Gastrocnemius medialis (tissue), 4 donors: ENCODE measurements around the gene COL6A2. TPM values are rescaled to one million over a fixed set of nuclear protein-coding genes. Genes with fewer than 3 reads are reported as not detected.
"Not testable (repeated sequence)": the region's sequence is repeated elsewhere in the genome, so short reads cannot be mapped to it uniquely, and the experiment has no call there.

ENCODE experiments used
- ATAC-seq, 2 donors: fragments of 150-250 bp; one replicate each; pipeline ENCODE4 v1.9.1; 2016
- DNase-seq, 2 donors: peaks; one replicate each; pipeline ENCODE4 v3.0.0-alpha.2; 2019
- H3K27ac ChIP-seq, 4 donors: fragments of 200-600 bp; sonication (generic); 1 replicate in 1 of 4; 2 replicates in 3 of 4; pipeline ENCODE4 v1.5.1; 2016 to 2018; ENCODE audit warnings: mild to moderate bottlenecking in 2 of 4, moderate library complexity in 1 of 4
- H3K27me3 ChIP-seq, 3 donors: fragments of 200-600 bp; sonication (generic) in 2 of 3; 1 replicate in 1 of 3; 2 replicates in 2 of 3; pipeline versions ENCODE4 v1.5.1 to v1.6.0; 2016 to 2019; ENCODE audit warnings: mild to moderate bottlenecking in 1 of 3, moderate library complexity in 1 of 3
- H3K36me3 ChIP-seq, 2 donors: fragments of 200-600 bp; sonication (generic) in 1 of 2; one replicate each; pipeline ENCODE4 v1.5.1; 2017 to 2018
- H3K4me1 ChIP-seq, 2 donors: fragments of 200-600 bp; sonication (generic) in 1 of 2; one replicate each; pipeline ENCODE4 v1.5.1; 2016 to 2017; ENCODE audit warnings: mild to moderate bottlenecking in 2 of 2
- H3K4me3 ChIP-seq, 4 donors: fragments of 200-600 bp; sonication (generic) in 3 of 4; 1 replicate in 1 of 4; 2 replicates in 3 of 4; pipeline ENCODE4 v1.5.1; 2016 to 2019; ENCODE audit warnings: mild to moderate bottlenecking in 2 of 4
- H3K9me3 ChIP-seq, 3 donors: fragments of 200-600 bp; sonication (generic) in 2 of 3; 1 replicate in 1 of 3; 2 replicates in 2 of 3; pipeline ENCODE4 v1.5.1; 2016 to 2019
- CTCF ChIP-seq, 5 experiments: fragments of 450-650 bp in 3 of 5; fragments of 200-600 bp in 2 of 5; sonication (generic) in 2 of 5; IDR thresholded peaks in 4 of 5; conservative IDR thresholded peaks in 1 of 5; 1 replicate in 4 of 5; 2 replicates in 1 of 5; pipeline ENCODE4 v1.5.1; 2016 to 2019; ENCODE audit warnings: antibody characterized with exemption in 5 of 5, mild to moderate bottlenecking in 3 of 5, moderate library complexity in 3 of 5
- POLR2A ChIP-seq, 2 donors: fragments of 450-650 bp; IDR thresholded peaks; one replicate each; pipeline ENCODE4 v1.6.1; 2017; ENCODE audit warnings: antibody characterized with exemption in 2 of 2, mild to moderate bottlenecking in 2 of 2, moderate library complexity in 2 of 2
- in situ Hi-C, 4 donors: fragments of 200-750 bp; cut with MboI; loops; one replicate each; pipeline versions ENCODE4 v1.15.0 to v1.8.0; 2017; ENCODE audit warnings: low sequenced_read_pairs in 4 of 4
- intact Hi-C: fragments of 100-400 bp; cut with DNase I; formaldehyde crosslinking; loops from one replicate; pipeline ENCODE4 v1.15.1; 2023; ENCODE audit warnings: low total_unique reads
- total RNA-seq, 4 donors: library from RNA; depleted of rRNA; stranded (reverse); fragments of >200 nt; gene quantifications; one replicate each; pipeline versions ENCODE4 v1.1.0 to v1.2.3, GENCODE V29; 2016

The COL6A2 gene
- total RNA-seq, 4 donors from 2014 or later = 44.0 to 141 (median 88.4) TPM

- ATAC-seq (no peak), DNase-seq (no peak)
- TF ChIP-seq POLR2A (IDR thresholded peaks at IDR 0.05) (no peak), CTCF (IDR thresholded peaks at IDR 0.05 in 4 of 5, conservative IDR thresholded peaks at IDR 0.05 in 1 of 5) (no peak)
- H3K36me3 ChIP-seq = no peaks in the 10 kb centered on the region
- H3K27ac ChIP-seq = no peak overlapping the region
- H3K4me1 ChIP-seq = no peaks in the 10 kb centered on the region
- intact Hi-C loops (no loop called here), in situ Hi-C loops (no loop called here)
- H3K4me3 ChIP-seq = no peak overlapping the region
- no peaks in the 10 kb centered on the region for H3K9me3 ChIP-seq
- H3K27me3 ChIP-seq = no peaks in the 10 kb centered on the region
These were observed 75.7 kb downstream of the COL6A2 start for GRCh38 chr21:46173573-46173972.

- H3K9me3 ChIP-seq, H3K36me3 ChIP-seq, H3K27me3 ChIP-seq, in situ Hi-C loops, ATAC-seq, H3K27ac ChIP-seq, H3K4me1 ChIP-seq, DNase-seq, H3K4me3 ChIP-seq, intact Hi-C loops: not testable (repeated sequence)
These were observed 78.7 kb downstream of the COL6A2 start for GRCh38 chr21:46176443-46177129.

- Histone ChIP-seq H3K9me3 (no peaks in the 10 kb centered on the region), H3K4me1 (peaks cover 0 to 6% of the 10 kb centered on the region in 2 donors), H3K4me3 (no peak overlapping the region), H3K27me3 (no peaks in the 10 kb centered on the region), H3K27ac (no peak overlapping the region), H3K36me3 (no peaks in the 10 kb centered on the region)
- in situ Hi-C loops = no loop called here
- ATAC-seq = no peak
- TF ChIP-seq CTCF (IDR thresholded peaks at IDR 0.05 in 4 of 5, conservative IDR thresholded peaks at IDR 0.05 in 1 of 5) (no peak), POLR2A (IDR thresholded peaks at IDR 0.05) (no peak)
- intact Hi-C loops = no loop called here
- DNase-seq = no peak
These were observed 81.0 kb downstream of the COL6A2 start for GRCh38 chr21:46178961-46179360.

Other genes starting within 250 kb of the COL6A2 start
- gene COL6A1, start 116.3 kb upstream of the COL6A2 start, total RNA-seq = 10 to 100 TPM; 50.5 to 97.8 (median 73.3) TPM
- gene FTCD, start 57.5 kb downstream of the COL6A2 start, total RNA-seq = under 1 TPM in 2 of 4 donors, not detected in 2; 0.33 to 0.95 TPM
- 10 to 100 TPM in 1 of 4 donors, 1 to 10 TPM in 3; 1.5 to 11.9 (median 3.0) TPM for gene SPATC1L, start 86.3 kb downstream of the COL6A2 start, total RNA-seq
- 10 to 100 TPM; 26.4 to 47.2 (median 32.7) TPM for gene LSS, start 130.7 kb downstream of the COL6A2 start, total RNA-seq
- gene MCM3AP, start 187.5 kb downstream of the COL6A2 start, total RNA-seq = 100 to 1,000 TPM in 1 of 4 donors, 10 to 100 TPM in 3; 52.1 to 155 (median 83.2) TPM
- 10 to 100 TPM; 11.3 to 27.9 (median 18.7) TPM for gene YBEY, start 188.2 kb downstream of the COL6A2 start, total RNA-seq
- gene C21orf58, start 225.8 kb downstream of the COL6A2 start, total RNA-seq = 1 to 10 TPM in 1 of 4 donors, under 1 TPM in 3; 0.44 to 1.6 (median 0.74) TPM
- 100 to 1,000 TPM; 200 to 431 (median 290) TPM for gene PCNT, start 226.0 kb downstream of the COL6A2 start, total RNA-seq